Liver (tissue), 9 donors: ENCODE data around the gene PSMD14. TPM values are rescaled to one million over a fixed set of nuclear protein-coding genes. Genes with fewer than 3 reads are reported as not detected.

Experiments
- DNase-seq: peaks from one replicate; pipeline ENCODE4 v3.0.0-alpha.2; 2017; ENCODE audit warnings: low spot score
- H3K27ac ChIP-seq, 2 donors: one replicate each; pipeline ENCODE4 v1.7.0; 2013; ENCODE audit warnings: inconsistent platforms in 2 of 2, low read length in 2 of 2, control low read depth in 1 of 2, low read depth in 1 of 2, mild to moderate bottlenecking in 1 of 2
- H3K27me3 ChIP-seq, 4 donors: one replicate each; pipeline versions ENCODE4 v1.6.1 to v1.7.0; 2013; ENCODE audit warnings: low read length in 3 of 4, inconsistent platforms in 1 of 4, mild to moderate bottlenecking in 1 of 4, moderate library complexity in 1 of 4; ENCODE audit not compliant: control insufficient read depth in 4 of 4, insufficient read depth in 4 of 4
- H3K36me3 ChIP-seq, 4 donors: one replicate each; pipeline versions ENCODE4 v1.6.1 to v1.7.0; 2013; ENCODE audit warnings: low read length in 3 of 4, mild to moderate bottlenecking in 3 of 4, low read depth in 1 of 4, moderate library complexity in 1 of 4; ENCODE audit not compliant: control insufficient read depth in 4 of 4, insufficient read depth in 3 of 4
- H3K4me1 ChIP-seq, 4 donors: one replicate each; pipeline versions ENCODE4 v1.6.1 to v1.7.0; 2013; ENCODE audit warnings: low read length in 3 of 4, mild to moderate bottlenecking in 3 of 4, moderate library complexity in 1 of 4; ENCODE audit not compliant: control insufficient read depth in 4 of 4, insufficient read depth in 4 of 4
- H3K4me3 ChIP-seq, 3 donors: one replicate each; pipeline versions ENCODE4 v1.6.1 to v1.7.0; 2013; ENCODE audit warnings: low read length in 3 of 3, control low read depth in 1 of 3, low read depth in 1 of 3, mild to moderate bottlenecking in 1 of 3
- H3K9ac ChIP-seq, 2 donors: one replicate each; pipeline ENCODE4 v1.7.0; 2013; ENCODE audit warnings: low read length in 2 of 2, mild to moderate bottlenecking in 2 of 2, moderate library complexity in 2 of 2, control low read depth in 1 of 2, low read depth in 1 of 2
- H3K9me3 ChIP-seq, 4 donors: one replicate each; pipeline versions ENCODE4 v1.6.1 to v1.7.0; 2013; ENCODE audit warnings: low read length in 3 of 4; ENCODE audit not compliant: control insufficient read depth in 4 of 4
- CTCF ChIP-seq: fragments of 150-350 bp; IDR thresholded peaks from 2 replicates; pipeline ENCODE4 v1.5.1; 2017; ENCODE audit warnings: improper control_type of control experiment, low read depth, low read length; ENCODE audit not compliant: missing input control
- EGR1 ChIP-seq, 2 donors: IDR thresholded peaks; 2 replicates each; pipeline ENCODE4 v1.6.1; 2016 to 2018; ENCODE audit warnings: antibody characterized with exemption in 2 of 2, low read depth in 2 of 2
- FOXA1 ChIP-seq: IDR thresholded peaks from 2 replicates; pipeline ENCODE4 v1.6.1; 2016; ENCODE audit warnings: antibody characterized with exemption
- FOXA2 ChIP-seq: IDR thresholded peaks from 2 replicates; pipeline ENCODE4 v1.6.1; 2016; ENCODE audit warnings: antibody characterized with exemption
- GABPA ChIP-seq, 2 donors: IDR thresholded peaks in 1 of 2; conservative IDR thresholded peaks in 1 of 2; 2 replicates each; pipeline ENCODE4 v1.6.1; 2016; ENCODE audit warnings: antibody characterized with exemption in 2 of 2, mild to moderate bottlenecking in 1 of 2, moderate library complexity in 1 of 2
- HNF4A ChIP-seq, 2 donors: conservative IDR thresholded peaks; 2 replicates each; pipeline ENCODE4 v1.6.1; 2016; ENCODE audit warnings: antibody characterized with exemption in 2 of 2, mild to moderate bottlenecking in 2 of 2
- HNF4G ChIP-seq: IDR thresholded peaks from 2 replicates; pipeline ENCODE4 v1.6.1; 2016; ENCODE audit warnings: antibody characterized with exemption
- JUND ChIP-seq, 2 donors: IDR thresholded peaks; 2 replicates each; pipeline ENCODE4 v1.6.1; 2016; ENCODE audit warnings: antibody characterized with exemption in 2 of 2
- MAX ChIP-seq: IDR thresholded peaks from 2 replicates; pipeline ENCODE4 v1.6.1; 2016; ENCODE audit warnings: antibody characterized with exemption
- NR2F2 ChIP-seq: IDR thresholded peaks from 2 replicates; pipeline ENCODE4 v1.6.1; 2016; ENCODE audit warnings: antibody characterized with exemption
- RAD21 ChIP-seq, 2 donors: IDR thresholded peaks; 2 replicates each; pipeline ENCODE4 v1.6.1; 2016; ENCODE audit warnings: antibody characterized with exemption in 2 of 2, mild to moderate bottlenecking in 2 of 2
- REST ChIP-seq: IDR thresholded peaks from 2 replicates; pipeline ENCODE4 v1.6.1; 2016; ENCODE audit warnings: antibody characterized with exemption, mild to moderate bottlenecking
- RXRA ChIP-seq, 2 donors: IDR thresholded peaks; 2 replicates each; pipeline ENCODE4 v1.6.1; 2017 to 2018; ENCODE audit warnings: antibody characterized with exemption in 2 of 2, mild to moderate bottlenecking in 1 of 2
- SP1 ChIP-seq: IDR thresholded peaks from 2 replicates; pipeline ENCODE4 v1.6.1; 2018; ENCODE audit warnings: antibody characterized with exemption, mild to moderate bottlenecking
- TAF1 ChIP-seq: conservative IDR thresholded peaks from 2 replicates; pipeline ENCODE4 v1.6.1; 2016; ENCODE audit warnings: antibody characterized with exemption, mild to moderate bottlenecking
- YY1 ChIP-seq: IDR thresholded peaks from 2 replicates; pipeline ENCODE4 v1.6.1; 2016; ENCODE audit warnings: antibody characterized with exemption, mild to moderate bottlenecking
- ZBTB33 ChIP-seq: IDR thresholded peaks from 2 replicates; pipeline ENCODE4 v1.6.1; 2016; ENCODE audit warnings: antibody characterized with exemption
- WGBS: extraction: QIAGEN DNeasy Blood & Tissue Kit; methylation state at CpG from one replicate; pipeline ENCODE4 v1.1.7; 2013; 5-methylcytosine and 5-hydroxymethylcytosine counted together
- polyA plus RNA-seq, 2 donors: library from polyadenylated mRNA; stranded (reverse) in 1 of 2; unstranded in 1 of 2; fragments of 200-250 nt in 1 of 2; fragments of >200 nt in 1 of 2; fragmentation: Nextera tagmentation in 1 of 2; extraction: Ambion mirVana in 1 of 2; gene quantifications; one replicate each; pipeline versions ENCODE4 v1.2.1 to v1.2.3, GENCODE V29; 2013 to 2015
- total RNA-seq, 2 donors: library from RNA; depleted of rRNA; stranded (reverse); fragments of >200 nt; gene quantifications; one replicate each; pipeline ENCODE4 v1.2.3, GENCODE V29; 2014
- TF ChIP-seq, protein P1 (sequence below): IDR thresholded peaks from 2 replicates; pipeline ENCODE4 v1.6.1; 2016; ENCODE audit warnings: antibody characterized with exemption
- donor health status: healthy.
- donor health status: healthy.
- donor health status: healthy.
- donor health status: healthy.
- donor health status: healthy.

Gene PSMD14
- total and polyA plus RNA-seq, 4 donors = 32.0 to 37.9 (median 33.7) TPM

DNA sequence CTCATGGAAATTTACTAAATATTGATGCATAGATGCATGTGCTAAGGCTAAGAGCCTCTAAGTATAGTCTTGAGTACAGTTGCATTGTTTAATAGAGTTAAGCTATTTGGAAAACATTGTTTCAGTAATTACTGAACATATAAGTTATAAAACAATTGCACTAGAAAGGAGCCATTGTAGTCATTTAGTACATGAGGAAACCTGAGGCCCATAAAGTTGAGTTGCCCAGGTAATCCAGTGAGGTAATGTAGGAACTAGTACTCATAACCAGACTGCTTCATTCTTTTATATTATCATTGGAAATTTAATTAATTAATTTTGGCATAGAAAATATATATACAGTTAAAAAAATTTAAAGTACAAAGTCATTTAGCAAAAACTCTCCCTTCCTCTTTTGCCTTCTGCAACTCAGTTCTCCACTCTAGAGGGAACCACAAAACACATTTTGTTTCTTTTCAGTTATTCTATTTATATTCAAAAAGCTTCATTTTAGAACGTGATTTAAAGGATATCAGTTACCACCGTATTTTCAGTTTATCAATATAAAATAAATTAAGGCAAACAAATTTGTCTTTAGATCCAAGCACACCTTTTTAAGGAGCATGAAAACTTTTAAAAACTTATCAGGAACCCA is 80.0 kb downstream of the PSMD14 start (continued):
- no peak for TF ChIP-seq MAX
- no peak for TF ChIP-seq JUND (IDR thresholded peaks at IDR 0.05)

DNA sequence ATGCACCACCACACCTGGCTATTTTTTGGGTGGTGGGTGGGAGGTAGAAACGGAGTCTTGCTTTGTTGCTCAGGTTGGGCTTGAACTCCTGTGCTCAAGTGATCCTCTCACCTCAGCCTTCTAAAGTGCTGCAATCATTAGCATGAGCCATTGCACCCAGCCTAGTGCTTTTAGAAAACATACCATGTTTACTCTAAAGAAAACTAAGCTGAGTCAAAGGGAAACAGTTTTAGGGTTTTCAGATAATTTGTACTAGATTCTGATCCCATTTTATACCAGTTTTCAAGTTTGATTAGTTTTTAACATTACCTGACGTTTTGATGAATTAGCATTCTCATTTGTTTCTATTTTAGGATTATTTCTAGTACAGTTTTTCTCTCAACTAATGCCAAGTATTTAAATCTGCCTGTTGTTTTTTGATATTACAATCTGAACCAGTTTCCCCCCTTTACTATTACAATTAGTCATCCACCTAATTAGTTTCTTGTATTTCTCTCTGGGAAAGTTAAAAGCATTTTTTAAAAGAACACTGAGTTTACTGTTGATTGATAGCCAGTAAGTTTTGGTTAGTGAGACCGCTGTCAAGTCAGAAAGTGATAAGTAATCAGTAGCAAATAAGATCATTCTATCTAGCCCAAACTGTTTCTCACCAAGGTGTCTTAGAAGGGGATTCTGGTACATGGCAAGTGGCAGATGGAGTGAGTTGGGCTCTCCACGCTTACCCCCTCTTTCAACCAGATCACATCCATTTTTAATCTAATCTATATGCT is 83.7 kb downstream of the PSMD14 start:
- no peaks in the 10 kb centered on the region for H3K4me1 ChIP-seq
- no peak overlapping the region for H3K9ac ChIP-seq
- no peaks in the 10 kb centered on the region for H3K9me3 ChIP-seq
- TF ChIP-seq FOXA1 (no peak), JUND (IDR thresholded peaks at IDR 0.05) (no peak), YY1 (no peak), NR2F2 (no peak), RXRA (IDR thresholded peaks at IDR 0.05) (no peak), CTCF (no peak), MAX (no peak), TAF1 (no peak), RAD21 (IDR thresholded peaks at IDR 0.05) (no peak), SP1 (no peak), HNF4G (no peak), REST (no peak), HNF4A (conservative IDR thresholded peaks at IDR 0.05) (no peak), GABPA (IDR thresholded peaks at IDR 0.05 in 1 of 2, conservative IDR thresholded peaks at IDR 0.05 in 1 of 2) (no peak), EGR1 (IDR thresholded peaks at IDR 0.05; ENCODE audit: low read depth in 2 of 2) (no peak), ZBTB33 (no peak), FOXA2 (no peak)
- TF ChIP-seq, protein P1, sequence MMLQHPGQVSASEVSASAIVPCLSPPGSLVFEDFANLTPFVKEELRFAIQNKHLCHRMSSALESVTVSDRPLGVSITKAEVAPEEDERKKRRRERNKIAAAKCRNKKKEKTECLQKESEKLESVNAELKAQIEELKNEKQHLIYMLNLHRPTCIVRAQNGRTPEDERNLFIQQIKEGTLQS = no peak
- 96% methylated on average over 4 of the region's 4 CpGs for whole genome bisulfite sequencing
- DNase-seq = no peak
- no peak overlapping the region for H3K4me3 ChIP-seq
- no peaks in the 10 kb centered on the region for H3K27me3 ChIP-seq
- no peak overlapping the region for H3K27ac ChIP-seq
- H3K36me3 ChIP-seq = peaks cover 2 to 8% (median 8%) of the 10 kb centered on the region in 4 donors
